ENCODE measurements around the gene TBL1Y.

- TF ChIP-seq CTCF (IDR thresholded peaks at IDR 0.05): no peak
- TF ChIP-seq POLR2A (IDR thresholded peaks at IDR 0.05): no peak
These were observed 37.9 kb downstream of the TBL1Y start for GRCh38 chrY:6948378-6948777.
